Trophoblast cell (in vitro differentiated cells and primary cell): Measurements from ENCODE around the gene GCKR.
"Not testable (repeated sequence)": the region's sequence is repeated elsewhere in the genome, so short reads cannot be mapped to it uniquely, and the experiment has no call there.

Experiments
- DNase-seq, 2 donors: peaks; one replicate each; pipeline ENCODE4 v3.0.0-alpha.2; 2016
- H2AFZ ChIP-seq: 2 replicates; pipeline ENCODE4 v1.6.1; 2013; ENCODE audit warnings: low read length, moderate library complexity, mild to moderate bottlenecking; ENCODE audit not compliant: insufficient read depth, poor library complexity
- H2AK5ac ChIP-seq: 2 replicates; pipeline ENCODE4 v1.6.1; 2013; ENCODE audit warnings: mild to moderate bottlenecking, low read length
- H2BK120ac ChIP-seq: 2 replicates; pipeline ENCODE4 v1.6.1; 2013; ENCODE audit warnings: low read length, mild to moderate bottlenecking, moderate library complexity; ENCODE audit not compliant: insufficient read depth, poor library complexity
- H2BK12ac ChIP-seq: 2 replicates; pipeline ENCODE4 v1.6.1; 2013; ENCODE audit warnings: mild to moderate bottlenecking, low read length, moderate library complexity
- H2BK5ac ChIP-seq: 2 replicates; pipeline ENCODE4 v1.6.1; 2013; ENCODE audit warnings: low read length, low read depth, moderate library complexity, mild to moderate bottlenecking; ENCODE audit not compliant: poor library complexity
- H3K14ac ChIP-seq: 2 replicates; pipeline ENCODE4 v1.6.1; 2013; ENCODE audit warnings: mild to moderate bottlenecking, low read length
- H3K18ac ChIP-seq: 2 replicates; pipeline ENCODE4 v1.6.1; 2013; ENCODE audit warnings: mild to moderate bottlenecking, low read length
- H3K23ac ChIP-seq: 2 replicates; pipeline ENCODE4 v1.6.1; 2013; ENCODE audit warnings: low read length
- H3K27ac ChIP-seq: 2 replicates; pipeline ENCODE4 v1.5.1; 2013; ENCODE audit warnings: low read depth, mild to moderate bottlenecking, inconsistent platforms, low read length, moderate library complexity
- H3K27me3 ChIP-seq: 2 replicates; pipeline ENCODE4 v1.6.1; 2013; ENCODE audit warnings: inconsistent platforms, mild to moderate bottlenecking, low read length, moderate library complexity; ENCODE audit not compliant: insufficient read depth
- H3K36me3 ChIP-seq, 2 experiments: 1 replicate in 1 of 2; 2 replicates in 1 of 2; pipeline ENCODE4 v1.6.1; 2013; ENCODE audit warnings: low read length in 2 of 2, mild to moderate bottlenecking in 2 of 2, moderate library complexity in 1 of 2; ENCODE audit not compliant: insufficient read depth in 2 of 2, control insufficient read depth in 1 of 2
- H3K4ac ChIP-seq: 2 replicates; pipeline ENCODE4 v1.6.1; 2013; ENCODE audit warnings: low read depth, mild to moderate bottlenecking, low read length, moderate library complexity
- H3K4me1 ChIP-seq, 2 experiments: 1 replicate in 1 of 2; 2 replicates in 1 of 2; pipeline ENCODE4 v1.6.1; 2013; ENCODE audit warnings: low read length in 2 of 2, mild to moderate bottlenecking in 2 of 2, moderate library complexity in 1 of 2; ENCODE audit not compliant: insufficient read depth in 2 of 2, control insufficient read depth in 1 of 2
- H3K4me2 ChIP-seq: 2 replicates; pipeline ENCODE4 v1.6.1; 2013; ENCODE audit warnings: inconsistent platforms, mild to moderate bottlenecking, low read length, moderate library complexity
- H3K4me3 ChIP-seq: 2 replicates; pipeline ENCODE4 v1.5.1; 2013; ENCODE audit warnings: mild to moderate bottlenecking, low read depth, low read length, inconsistent platforms
- H3K79me1 ChIP-seq: one replicate; pipeline ENCODE4 v1.6.1; 2013; ENCODE audit warnings: low read length
- H3K79me2 ChIP-seq: 2 replicates; pipeline ENCODE4 v1.6.1; 2013; ENCODE audit warnings: low read length, mild to moderate bottlenecking; ENCODE audit not compliant: control insufficient read depth, insufficient read depth, poor library complexity
- H3K9ac ChIP-seq: 2 replicates; pipeline ENCODE4 v1.6.1; 2013; ENCODE audit warnings: mild to moderate bottlenecking, low read length
- H3K9me3 ChIP-seq: 2 replicates; pipeline ENCODE4 v1.6.1; 2013; ENCODE audit warnings: low read depth, mild to moderate bottlenecking, control low read depth, inconsistent platforms, low read length; ENCODE audit not compliant: insufficient read depth
- H4K12ac ChIP-seq: 2 replicates; pipeline ENCODE4 v1.6.1; 2013; ENCODE audit warnings: low read depth, mild to moderate bottlenecking, low read length, moderate library complexity
- H4K8ac ChIP-seq: 2 replicates; pipeline ENCODE4 v1.6.1; 2013; ENCODE audit warnings: low read depth, mild to moderate bottlenecking, low read length, moderate library complexity
- H4K91ac ChIP-seq: one replicate; pipeline ENCODE4 v1.6.1; 2013; ENCODE audit warnings: low read depth, mild to moderate bottlenecking, low read length, moderate library complexity
- WGBS: extraction: QIAGEN DNeasy Blood & Tissue Kit; methylation state at CpG from one replicate; pipeline ENCODE4 v1.1.7; 2013; ENCODE audit warnings: missing lambda C conversion rate; ENCODE audit not compliant: insufficient read length, insufficient coverage; ENCODE audit errors: extremely low coverage; 5-methylcytosine and 5-hydroxymethylcytosine counted together

Gene GCKR

DNA sequence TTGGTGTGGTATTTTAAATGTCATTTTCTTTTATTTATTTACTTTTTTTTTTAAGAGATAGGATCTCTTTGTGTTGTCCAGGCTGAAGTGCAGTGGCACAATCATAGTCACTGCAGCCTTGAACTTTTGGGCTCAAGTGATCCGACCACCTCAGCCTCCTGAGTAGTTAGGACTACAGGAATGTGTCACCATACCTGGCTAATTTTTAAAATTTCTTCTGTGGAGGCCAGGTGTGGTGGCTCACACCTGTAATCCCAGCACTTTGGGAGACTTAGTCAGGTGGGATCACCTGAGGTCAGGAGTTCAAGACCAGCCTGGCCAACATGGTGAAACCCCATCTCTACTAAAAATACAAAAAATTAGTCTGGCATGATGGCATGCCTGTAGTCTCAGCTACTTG, 52.7 kb downstream of the GCKR start:
- H3K4me2 ChIP-seq: no peak overlapping the region
- H3K79me1 ChIP-seq: no peaks in the 10 kb centered on the region

DNA sequence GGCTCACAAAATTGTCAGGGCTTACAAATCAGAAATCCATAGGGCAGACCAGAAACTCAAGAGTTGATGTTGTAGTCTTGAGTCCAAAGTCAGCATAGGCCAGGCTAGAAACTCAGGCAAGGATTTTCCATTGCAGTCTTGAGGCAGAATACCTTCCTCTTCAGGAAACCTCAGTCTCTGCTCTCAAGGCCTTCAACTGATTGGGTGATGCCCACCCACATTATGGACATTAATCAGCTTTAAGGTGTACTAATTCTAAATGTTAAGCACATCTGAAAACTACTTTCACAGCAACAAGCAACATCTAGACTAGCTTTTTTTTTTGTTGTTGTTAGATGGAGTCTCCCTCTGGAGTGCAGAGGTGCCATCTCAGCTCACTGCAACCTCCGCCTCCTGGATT, 54.9 kb downstream of the GCKR start:
- Histone ChIP-seq H3K23ac (no peak overlapping the region), H3K14ac (no peak overlapping the region), H3K79me2 (no peaks in the 10 kb centered on the region), H3K9ac (no peak overlapping the region), H3K4me2 (no peak overlapping the region), H3K9me3 (no peaks in the 10 kb centered on the region), H2AK5ac (no peak overlapping the region), H3K18ac (no peak overlapping the region), H3K4me3 (no peak overlapping the region), H2BK12ac (no peak overlapping the region), H3K79me1 (no peaks in the 10 kb centered on the region), H4K12ac (no peak overlapping the region), H3K36me3 (no peaks in the 10 kb centered on the region), H2BK120ac (no peak overlapping the region), H4K8ac (no peak overlapping the region), H3K27me3 (no peaks in the 10 kb centered on the region), H3K4ac (no peak overlapping the region), H2AFZ (no peak overlapping the region), H3K27ac (no peak overlapping the region), H2BK5ac (no peak overlapping the region), H4K91ac (no peak overlapping the region), H3K4me1 (no peaks in the 10 kb centered on the region)
- no peak for DNase-seq
- WGBS: no CpG with 5 or more reads among the region's 1 CpG

More for the DNA sequence above, 52.7 kb downstream of the GCKR start:
- H3K4me3 ChIP-seq: no peak overlapping the region
- H4K12ac ChIP-seq: no peak overlapping the region
- no peak overlapping the region for H3K4ac ChIP-seq
- no peak overlapping the region for H3K14ac ChIP-seq
- no peaks in the 10 kb centered on the region for H3K36me3 ChIP-seq
- H2BK5ac ChIP-seq: no peak overlapping the region
- no peak overlapping the region for H3K27ac ChIP-seq
- H3K27me3 ChIP-seq: no peaks in the 10 kb centered on the region
- DNase-seq: peak; percentile 20 to 50
- no peak overlapping the region for H4K91ac ChIP-seq
- peaks cover 2% of the 10 kb centered on the region for H3K9me3 ChIP-seq
- no peak overlapping the region for H3K9ac ChIP-seq
- H3K23ac ChIP-seq: no peak overlapping the region
- no CpG with 5 or more reads among the region's 1 CpG for WGBS
- no peak overlapping the region for H3K18ac ChIP-seq
- no peaks in the 10 kb centered on the region for H3K79me2 ChIP-seq
- no peak overlapping the region for H2AFZ ChIP-seq
- H4K8ac ChIP-seq: no peak overlapping the region
- no peaks in the 10 kb centered on the region for H3K4me1 ChIP-seq
- no peak overlapping the region for H2BK120ac ChIP-seq
- no peak overlapping the region for H2BK12ac ChIP-seq
- H2AK5ac ChIP-seq: no peak overlapping the region

DNA sequence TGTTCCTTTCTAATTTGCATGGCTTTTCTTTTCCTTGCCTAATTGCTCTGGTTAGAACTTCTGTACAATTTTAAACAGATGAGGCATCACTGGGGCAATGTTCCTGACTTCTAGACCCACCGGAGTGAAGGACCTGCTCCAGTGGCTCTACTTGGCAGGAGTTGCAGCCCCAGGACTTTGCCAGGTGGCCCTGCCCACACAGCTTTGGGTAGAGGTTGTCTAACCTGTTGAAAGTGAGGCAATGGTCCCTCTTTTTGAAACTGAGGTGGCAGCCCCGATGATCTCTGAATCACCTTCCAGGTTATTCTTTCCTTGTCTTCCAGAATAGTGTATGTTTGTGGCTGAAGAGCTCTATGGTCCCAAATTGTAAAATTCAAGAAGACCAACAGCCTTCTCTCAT, 56.3 kb downstream of the GCKR start:
- Histone ChIP-seq H4K8ac (no peak overlapping the region), H2BK12ac (no peak overlapping the region), H2AFZ (no peak overlapping the region), H3K4me2 (no peak overlapping the region), H3K27me3 (no peaks in the 10 kb centered on the region), H3K23ac (no peak overlapping the region), H4K12ac (no peak overlapping the region), H4K91ac (no peak overlapping the region), H3K14ac (no peak overlapping the region), H2BK5ac (no peak overlapping the region), H3K36me3 (no peaks in the 10 kb centered on the region), H3K9me3 (no peaks in the 10 kb centered on the region), H3K79me2 (no peaks in the 10 kb centered on the region), H2AK5ac (no peak overlapping the region), H3K18ac (no peak overlapping the region), H3K4ac (no peak overlapping the region), H3K4me3 (no peak overlapping the region), H3K9ac (no peak overlapping the region), H3K27ac (no peak overlapping the region), H2BK120ac (no peak overlapping the region), H3K79me1 (no peaks in the 10 kb centered on the region), H3K4me1 (no peaks in the 10 kb centered on the region)
- no peak for DNase-seq
- no CpG with 5 or more reads among the region's 2 CpGs for WGBS

DNA sequence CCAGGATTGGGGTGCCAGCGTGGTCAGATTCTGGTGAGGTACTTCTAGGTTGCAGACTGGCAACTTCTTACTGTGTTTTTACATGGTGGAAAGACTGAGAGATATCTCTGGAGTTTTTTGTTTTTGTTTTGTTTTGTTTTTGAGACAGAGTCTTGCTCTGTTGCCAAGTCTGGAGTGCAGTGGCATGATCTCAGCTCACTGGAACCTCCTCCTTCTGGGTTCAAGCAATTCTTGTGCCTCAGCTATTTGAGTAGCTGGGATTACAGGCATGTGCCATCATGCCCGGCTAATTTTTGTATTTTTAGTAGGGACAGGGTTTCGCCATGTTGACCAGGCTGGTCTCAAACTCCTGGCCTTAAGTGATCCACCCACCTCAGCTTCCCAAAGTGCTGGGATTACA, 57.8 kb downstream of the GCKR start:
- not testable (repeated sequence) for H3K18ac ChIP-seq, H4K91ac ChIP-seq, H3K9ac ChIP-seq, H4K12ac ChIP-seq, H3K4ac ChIP-seq, H3K36me3 ChIP-seq, H4K8ac ChIP-seq, H2BK5ac ChIP-seq, H3K23ac ChIP-seq, H3K79me1 ChIP-seq, H3K4me2 ChIP-seq, H2AFZ ChIP-seq, H3K27me3 ChIP-seq, H3K4me3 ChIP-seq, H3K79me2 ChIP-seq, H2BK12ac ChIP-seq, H2BK120ac ChIP-seq, H3K4me1 ChIP-seq, H3K9me3 ChIP-seq, H3K14ac ChIP-seq, H3K27ac ChIP-seq, H2AK5ac ChIP-seq
- peak; percentile 47 to 65 for DNase-seq
- no CpG with 5 or more reads among the region's 3 CpGs for WGBS
